CD1c-positive myeloid dendritic cell (primary cell): ENCODE measurements around the gene P2RY6.
"Not testable (repeated sequence)": the region's sequence is repeated elsewhere in the genome, so short reads cannot be mapped to it uniquely, and the experiment has no call there.

Experiments used
- DNase-seq: peaks from one replicate; pipeline ENCODE4 v3.0.0-alpha.2; 2016; ENCODE audit errors: extremely low spot score

Gene P2RY6

GRCh38 chr11:73259406-73260126, 12.6 kb upstream of the P2RY6 start:
- no peak for DNase-seq

- no peak for DNase-seq
Observed at GRCh38 chr11:73260127-73260457, 12.0 kb upstream of the P2RY6 start.

- DNase-seq = peak; percentile 48
Observed at GRCh38 chr11:73262851-73263495, 9.2 kb upstream of the P2RY6 start.

GRCh38 chr11:73263640-73264039, 8.5 kb upstream of the P2RY6 start:
- no peak for DNase-seq

GRCh38 chr11:73265278-73265810, 6.8 kb upstream of the P2RY6 start:
- DNase-seq = no peak

GRCh38 chr11:73265853-73266645, 6.1 kb upstream of the P2RY6 start:
- peak; percentile 44 for DNase-seq

GRCh38 chr11:73266646-73267020, 5.5 kb upstream of the P2RY6 start:
- DNase-seq = no peak

GRCh38 chr11:73267122-73267846, 4.9 kb upstream of the P2RY6 start:
- DNase-seq = no peak

- DNase-seq = no peak
Observed at GRCh38 chr11:73267906-73268540, 4.1 kb upstream of the P2RY6 start.

- no peak for DNase-seq
Observed at GRCh38 chr11:73268671-73269271, 3.4 kb upstream of the P2RY6 start.

- DNase-seq = no peak
Observed at GRCh38 chr11:73269459-73270015, 2.6 kb upstream of the P2RY6 start.

- DNase-seq = peak; percentile 73
Observed at GRCh38 chr11:73270016-73270854, 1.9 kb upstream of the P2RY6 start.

- DNase-seq = no peak
Observed at GRCh38 chr11:73270855-73271477, 1.2 kb upstream of the P2RY6 start.

GRCh38 chr11:73271478-73271865, 666 bp upstream of the P2RY6 start:
- DNase-seq = peak; percentile 57

- no peak for DNase-seq
Observed at GRCh38 chr11:73272680-73273038, 521 bp downstream of the P2RY6 start.

GRCh38 chr11:73273222-73273895, 1.2 kb downstream of the P2RY6 start:
- no peak for DNase-seq

GRCh38 chr11:73274191-73274590, 2.1 kb downstream of the P2RY6 start:
- not testable (repeated sequence) for DNase-seq

- DNase-seq = peak; percentile 56
Observed at GRCh38 chr11:73274722-73275380, 2.7 kb downstream of the P2RY6 start.
